Measurements from ENCODE around the gene ATXN1L. TPM values are rescaled to one million over a fixed set of nuclear protein-coding genes. Genes with fewer than 3 reads are reported as not detected.
A peak's percentile ranks its signal among the peaks of the same experiment; 100 is the strongest.

ATXN1L gene, protein sequence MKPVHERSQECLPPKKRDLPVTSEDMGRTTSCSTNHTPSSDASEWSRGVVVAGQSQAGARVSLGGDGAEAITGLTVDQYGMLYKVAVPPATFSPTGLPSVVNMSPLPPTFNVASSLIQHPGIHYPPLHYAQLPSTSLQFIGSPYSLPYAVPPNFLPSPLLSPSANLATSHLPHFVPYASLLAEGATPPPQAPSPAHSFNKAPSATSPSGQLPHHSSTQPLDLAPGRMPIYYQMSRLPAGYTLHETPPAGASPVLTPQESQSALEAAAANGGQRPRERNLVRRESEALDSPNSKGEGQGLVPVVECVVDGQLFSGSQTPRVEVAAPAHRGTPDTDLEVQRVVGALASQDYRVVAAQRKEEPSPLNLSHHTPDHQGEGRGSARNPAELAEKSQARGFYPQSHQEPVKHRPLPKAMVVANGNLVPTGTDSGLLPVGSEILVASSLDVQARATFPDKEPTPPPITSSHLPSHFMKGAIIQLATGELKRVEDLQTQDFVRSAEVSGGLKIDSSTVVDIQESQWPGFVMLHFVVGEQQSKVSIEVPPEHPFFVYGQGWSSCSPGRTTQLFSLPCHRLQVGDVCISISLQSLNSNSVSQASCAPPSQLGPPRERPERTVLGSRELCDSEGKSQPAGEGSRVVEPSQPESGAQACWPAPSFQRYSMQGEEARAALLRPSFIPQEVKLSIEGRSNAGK
- total RNA-seq (2022), result 40.6 and 44.8 TPM in 2 replicates
- Bru-seq, nascent RNA, result percentile 91 among the genes with signal in this experiment
- percentile 98 among the genes with signal in this experiment for BruChase-seq, experiment 1, labeled RNA remaining after a 2-hour chase
- BruChase-seq, experiment 2, labeled RNA remaining after a 6-hour chase, result percentile 96 among the genes with signal in this experiment
- long read RNA-seq, full-length matches to known transcripts, result 3 of 16 reads
- long read RNA-seq, partial matches to known transcripts, result 13 of 16 reads
- long read RNA-seq, other reads (novel, unspliced or antisense), result 0 of 16 reads

DNA sequence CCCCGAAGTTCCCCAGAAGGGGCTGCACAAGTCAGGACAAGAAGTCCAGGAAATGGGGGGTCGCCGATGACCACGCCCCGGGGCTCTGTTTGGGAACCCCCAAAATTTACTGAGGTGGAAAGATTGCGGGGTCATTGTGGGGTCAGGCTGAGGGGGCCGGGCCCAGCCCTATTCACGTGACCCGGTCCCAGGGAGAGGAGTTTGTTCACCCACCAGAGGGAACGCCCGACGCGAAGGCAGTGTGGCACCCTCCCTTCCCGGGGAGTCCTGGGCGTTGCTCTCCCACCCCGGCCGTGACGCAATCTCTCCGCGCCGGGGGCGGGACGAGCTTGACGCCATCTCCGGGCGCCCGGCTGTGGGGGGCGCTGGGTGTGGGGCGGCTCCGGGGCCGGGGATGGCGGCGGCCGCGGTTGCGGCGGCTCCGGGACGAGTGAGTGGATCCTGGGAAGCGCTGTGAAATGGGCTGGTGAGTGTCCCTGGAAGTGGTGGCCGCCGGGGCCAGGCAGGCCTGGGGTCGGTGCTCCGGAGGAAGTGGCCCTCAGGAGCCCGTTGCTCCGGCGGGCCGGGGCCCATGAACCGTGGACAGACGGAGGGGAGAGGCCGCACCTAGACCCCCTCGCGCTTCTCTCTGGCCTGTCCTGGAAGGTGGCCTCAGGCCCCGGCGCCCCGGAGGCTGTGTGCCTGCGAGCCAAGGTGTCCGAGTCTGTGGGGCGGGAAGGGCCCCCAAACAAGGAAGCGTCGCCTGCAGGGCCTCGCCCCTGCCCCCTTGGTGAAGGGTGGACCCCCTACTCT, at the start of gene ATXN1L:
Gene ATXN1L, plus strand, starts transcription at position 338 of the 792 bp plus-strand sequence. CDS start 3,765 bp downstream, outside the sequence.
- BruUV-seq (replicated peaks), result TSS peak; percentile 65
- H3K36me3 ChIP-seq (ENCODE audit: control insufficient read depth, insufficient read depth, low read length), result peaks cover 4% of the 10 kb centered on the region; the same call in 1 of the 2 replicates
- TF ChIP-seq, protein P1, sequence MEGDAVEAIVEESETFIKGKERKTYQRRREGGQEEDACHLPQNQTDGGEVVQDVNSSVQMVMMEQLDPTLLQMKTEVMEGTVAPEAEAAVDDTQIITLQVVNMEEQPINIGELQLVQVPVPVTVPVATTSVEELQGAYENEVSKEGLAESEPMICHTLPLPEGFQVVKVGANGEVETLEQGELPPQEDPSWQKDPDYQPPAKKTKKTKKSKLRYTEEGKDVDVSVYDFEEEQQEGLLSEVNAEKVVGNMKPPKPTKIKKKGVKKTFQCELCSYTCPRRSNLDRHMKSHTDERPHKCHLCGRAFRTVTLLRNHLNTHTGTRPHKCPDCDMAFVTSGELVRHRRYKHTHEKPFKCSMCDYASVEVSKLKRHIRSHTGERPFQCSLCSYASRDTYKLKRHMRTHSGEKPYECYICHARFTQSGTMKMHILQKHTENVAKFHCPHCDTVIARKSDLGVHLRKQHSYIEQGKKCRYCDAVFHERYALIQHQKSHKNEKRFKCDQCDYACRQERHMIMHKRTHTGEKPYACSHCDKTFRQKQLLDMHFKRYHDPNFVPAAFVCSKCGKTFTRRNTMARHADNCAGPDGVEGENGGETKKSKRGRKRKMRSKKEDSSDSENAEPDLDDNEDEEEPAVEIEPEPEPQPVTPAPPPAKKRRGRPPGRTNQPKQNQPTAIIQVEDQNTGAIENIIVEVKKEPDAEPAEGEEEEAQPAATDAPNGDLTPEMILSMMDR (IDR thresholded peaks at IDR 0.05; ENCODE audit: insufficient read depth in 1 of 2, low read depth in 1 of 2, low read length in 1 of 2, severe bottlenecking in 1 of 2, unreplicated experiment in 1 of 2), result no peak
- Mint-ChIP-seq H3K36me3 (ENCODE audit: insufficient read depth, unreplicated experiment) (peaks cover 41% of the 10 kb centered on the region), H3K4me3 (ENCODE audit: unreplicated experiment) (peak within 1 kb of the TSS; percentile 91), H3K9me3 (ENCODE audit: unreplicated experiment) (no peaks in the 10 kb centered on the region), H3K4me1 (ENCODE audit: low read depth, unreplicated experiment) (peaks cover 9% of the 10 kb centered on the region), H3K27ac (ENCODE audit: unreplicated experiment) (peak within 1 kb of the TSS; percentile 95), H3K27me3 (ENCODE audit: insufficient read depth, unreplicated experiment) (no peaks in the 10 kb centered on the region)
- H3K4me1 ChIP-seq, result peaks cover 8% of the 10 kb centered on the region; the same call in 1 of the 2 replicates
- H3K4me3 ChIP-seq (ENCODE audit: low read depth, low read length), result peak within 1 kb of the TSS; percentile 93
- intact Hi-C loops (cut with micrococcal nuclease; ENCODE audit: unreplicated experiment), result loop anchor here (1.0 to 2.0 kb wide), 3 partner anchors 12 to 37 kb away; no protein-coding TSS in a partner anchor
- POLR2A ChIA-PET, result no interaction called here
- peak; percentile 95 to 98 for DNase-seq
- no peaks in the 10 kb centered on the region for H3K9me3 ChIP-seq
- CTCF ChIA-PET, result interaction anchor here (1.0 kb wide), 2 partner anchors 35 to 116 kb away, joined by 3 to 4 read pairs; no protein-coding TSS in a partner anchor
- H3K27me3 ChIP-seq (replicated peaks; ENCODE audit: control insufficient read depth, insufficient read depth, low read length), result no peaks in the 10 kb centered on the region

- no peak overlapping the region for H3K27ac Mint-ChIP-seq (ENCODE audit: unreplicated experiment)
- CTCF ChIA-PET, result no interaction called here
- H3K27me3 Mint-ChIP-seq (ENCODE audit: insufficient read depth, unreplicated experiment), result no peaks in the 10 kb centered on the region
- H3K9me3 ChIP-seq, result no peaks in the 10 kb centered on the region
- no peaks in the 10 kb centered on the region for H3K9me3 Mint-ChIP-seq (ENCODE audit: unreplicated experiment)
- H3K27me3 ChIP-seq (replicated peaks; ENCODE audit: control insufficient read depth, insufficient read depth, low read length), result no peaks in the 10 kb centered on the region
- no peak for DNase-seq
- intact Hi-C loops (cut with micrococcal nuclease; ENCODE audit: unreplicated experiment), result no loop called here
- no peaks in the 10 kb centered on the region for H3K36me3 ChIP-seq (ENCODE audit: control insufficient read depth, insufficient read depth, low read length)
- no peak overlapping the region for H3K4me3 ChIP-seq (ENCODE audit: low read depth, low read length)
- POLR2A ChIA-PET, result no interaction called here
- H3K4me1 Mint-ChIP-seq (ENCODE audit: low read depth, unreplicated experiment), result peaks cover 11% of the 10 kb centered on the region
- H3K4me3 Mint-ChIP-seq (ENCODE audit: unreplicated experiment), result no peak overlapping the region
- TF ChIP-seq, protein P1 (IDR thresholded peaks at IDR 0.05; ENCODE audit: insufficient read depth in 1 of 2, low read depth in 1 of 2, low read length in 1 of 2, severe bottlenecking in 1 of 2, unreplicated experiment in 1 of 2), result no peak
- peaks cover 48% of the 10 kb centered on the region for H3K36me3 Mint-ChIP-seq (ENCODE audit: insufficient read depth, unreplicated experiment)
- no peaks in the 10 kb centered on the region for H3K4me1 ChIP-seq
- no TSS peak for BruUV-seq (replicated peaks)
Measured at GRCh38 chr16:71796501-71797097, 49.2 kb upstream of the ATXN1L start.

Data from Caco-2 (cell line).